Measurements from ENCODE around the gene WDR20.

GRCh38 chr14:102250636-102251035, 110.9 kb downstream of the WDR20 start:
- no peak for TF ChIP-seq CTCF (IDR thresholded peaks at IDR 0.05)
- TF ChIP-seq POLR2A (IDR thresholded peaks at IDR 0.05): no peak

All from esophagus squamous epithelium (tissue), 4 donors.